Stimulated activated naive CD4-positive, alpha-beta T cell (primary cell): ENCODE data around the gene DPH1.
"Not testable (repeated sequence)": the region's sequence is repeated elsewhere in the genome, so short reads cannot be mapped to it uniquely, and the experiment has no call there.

Experiments
- DNase-seq, 6 experiments: peaks; one replicate each; lab custom pipeline; 2025; lab: John Stamatoyannopoulos, UW

DPH1 gene

DNA sequence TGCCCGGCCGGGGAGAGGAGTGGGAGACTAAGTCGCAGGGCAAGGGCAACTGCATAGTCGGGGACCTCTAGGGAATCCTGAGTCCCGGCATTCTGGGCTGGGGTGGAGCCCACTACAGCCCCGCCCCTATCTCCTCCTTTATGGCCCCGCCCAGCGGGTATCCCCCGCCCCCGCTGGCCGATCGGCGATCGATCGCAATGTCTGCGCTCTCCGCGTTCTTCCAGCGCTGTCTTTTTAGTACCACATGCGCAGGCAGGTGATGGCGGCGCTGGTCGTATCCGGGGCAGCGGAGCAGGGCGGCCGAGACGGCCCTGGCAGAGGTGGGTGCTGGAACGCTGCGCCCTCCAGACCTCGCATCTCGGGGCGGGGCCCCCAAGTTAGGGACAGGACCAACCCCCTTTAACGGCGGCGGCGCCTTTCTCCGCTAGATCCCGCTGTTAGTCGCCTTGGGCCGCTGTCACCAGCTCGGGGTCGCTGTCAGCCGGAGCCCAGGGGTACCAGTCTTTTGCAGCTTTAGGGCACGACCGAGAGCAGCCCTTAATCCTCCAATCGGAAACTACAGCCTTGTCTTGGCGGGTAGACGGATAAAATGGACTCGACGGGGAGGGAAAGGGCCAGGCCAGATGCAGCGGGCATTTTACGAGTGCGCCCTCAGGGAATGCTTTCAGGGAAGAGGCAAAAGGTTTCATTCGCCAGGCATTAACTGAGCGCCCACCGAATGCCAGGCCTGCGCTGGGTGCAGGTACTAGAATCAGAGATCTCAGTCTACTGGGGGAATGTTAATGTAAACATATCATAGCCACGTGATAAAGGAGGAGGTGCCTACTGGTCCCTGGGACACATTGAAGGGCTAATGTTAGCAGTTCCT, at the start of gene DPH1:
Gene DPH1, plus strand, starts transcription at position 243 of the 868 bp plus-strand sequence. Its CDS starts 17 bp downstream, at position 260.
- DNase-seq: peak; percentile 74 to 83 (median 78)

GRCh38 chr17:1980665-1981250, 49.2 kb upstream of the DPH1 start:
- DNase-seq: no peak

DNA sequence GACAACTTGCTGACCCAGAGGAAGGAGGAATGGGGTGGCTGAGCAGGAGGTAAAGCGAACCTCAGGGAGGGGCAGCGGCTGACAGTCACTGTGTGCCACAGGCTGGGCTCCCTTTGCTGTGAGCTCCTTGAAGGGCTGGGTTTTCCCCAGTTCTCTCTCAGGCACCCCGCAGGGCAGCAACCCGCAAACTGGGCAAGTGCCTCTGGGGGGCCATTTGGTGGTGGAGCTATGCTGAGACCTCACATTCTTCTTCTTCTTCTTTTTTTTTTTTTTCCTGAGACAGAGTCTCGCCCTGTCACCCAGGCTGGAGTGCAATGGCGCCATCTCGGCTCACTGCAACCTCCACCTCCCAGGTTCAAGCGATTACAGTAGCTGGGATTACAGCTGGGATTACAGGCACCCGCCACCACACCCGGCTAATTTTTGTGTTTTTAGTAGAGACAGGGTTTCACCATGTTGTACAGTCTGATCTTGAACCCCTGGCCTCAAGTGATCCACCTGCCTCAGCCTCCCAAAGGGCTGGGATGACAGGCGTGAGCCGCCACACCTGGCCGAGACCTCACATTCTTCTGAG, 47.1 kb upstream of the DPH1 start:
- DNase-seq: not testable (repeated sequence)

GRCh38 chr17:1985093-1985492, 44.9 kb upstream of the DPH1 start:
- no peak for DNase-seq

GRCh38 chr17:1985686-1986085, 44.3 kb upstream of the DPH1 start:
- no peak for DNase-seq

- DNase-seq: no peak
These were observed 43.0 kb upstream of the DPH1 start for GRCh38 chr17:1986783-1987451.

DNA sequence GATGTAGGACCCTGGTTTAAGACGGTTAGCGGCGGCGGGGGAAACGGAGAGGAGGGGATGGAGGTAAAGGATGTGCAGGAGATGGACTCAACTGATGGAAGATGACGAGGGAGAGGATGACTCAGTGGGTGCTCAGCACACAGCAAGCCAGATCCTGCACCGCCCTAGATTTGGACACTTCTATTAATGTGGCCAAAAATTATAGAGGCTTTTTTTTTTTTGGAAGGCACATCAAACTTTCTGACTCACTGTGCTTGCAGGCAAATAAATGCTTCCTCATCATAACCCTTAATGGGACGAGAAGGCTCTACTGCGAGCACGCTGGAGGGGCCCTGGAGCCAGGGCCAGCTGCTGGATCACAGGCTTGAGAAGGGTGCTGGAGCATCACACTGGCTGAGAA, 40.8 kb upstream of the DPH1 start:
- DNase-seq: no peak

DNA sequence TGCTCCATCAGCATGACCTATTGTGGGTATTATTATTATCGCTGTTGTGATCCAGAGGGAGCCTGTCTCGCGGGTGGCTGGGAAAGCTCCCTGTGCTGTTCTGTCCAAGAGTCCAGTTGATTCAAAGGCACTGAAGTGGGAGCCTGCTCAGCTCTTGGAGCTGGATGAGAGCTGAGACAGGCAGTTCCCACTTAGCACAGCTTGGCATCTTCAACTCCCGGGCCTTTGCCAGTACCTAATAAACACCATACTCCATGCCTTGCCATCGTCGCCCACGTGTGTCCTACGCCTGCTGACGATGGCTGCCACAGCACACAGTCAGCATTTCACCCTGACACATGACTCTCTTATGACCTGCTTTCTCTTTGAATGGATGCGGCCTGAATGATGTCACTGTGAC, 37.4 kb upstream of the DPH1 start:
- DNase-seq: no peak

GRCh38 chr17:1994707-1995106, 35.2 kb upstream of the DPH1 start:
- no peak for DNase-seq

GRCh38 chr17:1995321-1995892, 34.5 kb upstream of the DPH1 start:
- no peak for DNase-seq

- no peak for DNase-seq
These were observed 33.8 kb upstream of the DPH1 start for GRCh38 chr17:1995907-1996799.

- no peak for DNase-seq
These were observed 33.1 kb upstream of the DPH1 start for GRCh38 chr17:1996800-1997288.

DNA sequence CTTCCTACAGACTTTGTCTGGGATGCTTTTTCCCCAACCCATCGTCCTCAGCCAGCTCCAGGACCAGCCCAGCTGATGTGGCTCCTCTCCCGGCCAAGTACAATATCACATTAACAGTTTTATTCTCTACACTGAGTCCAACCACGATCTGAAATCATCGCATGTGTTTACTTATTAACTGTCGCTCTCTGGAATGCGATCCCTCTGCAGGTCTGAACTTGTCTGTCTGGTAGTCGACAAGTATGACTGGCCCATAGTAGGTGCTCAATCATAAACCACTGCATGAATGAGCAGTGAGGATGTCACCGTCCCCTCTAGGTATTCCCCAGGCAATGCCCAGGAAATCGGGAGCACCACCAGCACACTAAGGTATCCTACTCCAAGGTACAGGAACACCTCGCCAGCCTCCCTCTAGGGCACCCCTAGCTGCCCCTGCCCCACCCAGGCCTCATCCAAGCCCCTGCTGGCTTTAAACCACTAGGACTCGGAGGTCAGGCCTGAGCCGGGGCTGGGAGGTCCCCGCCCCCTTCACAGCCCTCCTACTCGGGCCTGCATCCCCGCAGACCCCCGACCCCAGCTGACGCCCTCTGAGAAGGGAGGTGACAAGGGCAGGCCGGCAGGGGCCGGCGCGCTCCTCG, 32.5 kb upstream of the DPH1 start:
- no peak for DNase-seq

DNA sequence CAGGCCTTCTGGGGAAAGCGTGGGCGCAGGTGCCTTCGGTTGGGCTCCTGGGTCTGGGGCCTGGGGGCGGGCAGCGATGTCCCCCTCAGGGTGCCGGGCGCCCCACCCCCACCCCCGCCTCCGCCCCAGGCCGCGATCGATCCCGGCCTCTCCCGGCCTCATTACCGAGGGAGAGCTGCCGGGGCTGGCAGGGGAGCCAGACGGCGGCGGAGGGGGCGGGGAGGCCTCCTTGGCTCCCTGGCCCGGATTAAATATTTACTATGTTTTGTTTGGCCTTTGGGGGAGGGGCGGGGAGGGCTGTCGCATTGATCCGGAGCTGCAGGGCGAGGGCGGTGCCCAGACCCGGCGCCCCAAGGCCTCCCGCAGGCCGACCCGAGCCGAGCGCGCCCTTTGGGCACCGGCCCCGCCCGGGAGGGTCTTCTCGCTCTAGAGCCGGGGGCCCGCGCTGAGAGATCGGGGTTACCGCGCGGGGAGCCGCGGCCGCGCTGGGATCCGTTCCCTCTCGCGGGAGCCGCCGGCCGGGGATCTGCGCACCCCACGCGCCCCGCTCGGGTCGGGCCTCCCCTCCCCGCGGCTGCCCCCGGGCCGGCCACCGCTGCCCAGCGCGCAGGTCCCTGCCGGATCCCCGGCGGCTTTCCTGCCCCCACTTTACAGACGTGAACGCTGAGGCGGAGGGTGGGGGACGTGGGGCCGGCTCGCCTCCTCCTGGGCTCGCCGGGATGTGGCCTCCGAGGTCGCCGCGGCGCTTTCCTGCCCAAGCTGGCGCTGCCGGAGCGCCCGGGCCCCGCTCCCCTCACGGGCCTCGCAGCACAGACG, 31.8 kb upstream of the DPH1 start:
- peak in 1 of 6 experiments; percentile 7 for DNase-seq

DNA sequence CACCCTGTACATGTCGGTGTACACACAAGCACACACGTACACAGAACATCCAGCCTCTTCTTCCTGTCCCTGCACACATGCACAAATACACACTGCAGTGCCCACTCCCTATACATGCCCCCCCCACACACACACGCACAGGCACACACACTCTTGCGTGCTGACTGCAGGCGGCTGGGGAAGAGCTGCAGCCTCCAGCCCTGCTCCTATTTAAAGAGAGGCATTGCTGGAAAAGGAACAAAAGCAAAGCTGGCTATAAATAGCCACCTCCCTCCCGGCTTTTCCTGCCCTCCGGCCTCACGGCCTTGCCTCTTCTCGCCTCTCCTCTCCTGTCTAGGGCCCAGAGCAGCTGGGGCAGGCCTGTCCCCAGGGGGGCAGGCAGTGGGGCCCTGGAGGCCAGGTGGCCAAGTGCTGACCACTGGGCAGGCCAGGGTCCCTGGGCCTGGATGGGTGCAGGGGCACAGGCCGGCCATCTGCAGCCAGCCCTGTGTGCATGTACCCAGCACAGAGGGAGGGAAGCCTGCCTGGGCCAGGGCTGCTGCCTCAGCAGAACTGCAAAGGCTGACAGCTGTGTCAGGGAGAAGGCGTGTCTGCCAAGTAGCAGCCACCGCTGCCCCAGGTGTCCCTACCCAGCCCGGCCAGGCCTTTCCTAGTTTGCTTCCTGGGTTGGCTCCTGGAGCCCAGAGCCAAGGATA, 30.2 kb upstream of the DPH1 start:
- no peak for DNase-seq

DNA sequence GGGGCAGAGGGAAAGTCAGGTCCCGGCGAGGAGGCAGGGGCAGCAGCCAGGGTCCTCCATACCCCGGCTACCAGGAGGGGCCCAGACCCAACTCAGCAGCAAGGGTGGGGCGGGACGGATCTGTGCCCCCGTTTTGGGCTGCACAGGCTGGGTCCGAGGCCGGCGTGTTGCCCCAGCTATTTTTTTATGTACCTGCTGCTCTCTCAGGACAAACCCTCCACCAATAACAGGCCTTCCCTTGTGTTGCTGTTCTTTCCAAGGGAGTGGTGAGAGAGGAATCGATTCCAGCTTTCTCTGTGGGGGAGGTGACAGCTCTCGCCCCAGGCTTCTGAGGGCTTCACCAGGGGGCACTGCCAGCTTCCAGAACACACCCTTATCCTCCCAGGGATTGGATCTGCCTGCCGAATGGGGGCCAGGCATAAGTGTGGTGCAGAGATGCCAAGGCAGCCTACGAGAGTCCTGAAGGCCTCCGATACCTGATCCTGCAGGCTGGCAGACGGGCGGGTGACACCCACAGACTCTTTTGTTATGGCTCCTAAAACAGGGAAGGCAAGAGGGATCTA, 27.1 kb upstream of the DPH1 start:
- DNase-seq: no peak

- no peak for DNase-seq
These were observed 26.4 kb upstream of the DPH1 start for GRCh38 chr17:2003525-2003924.

DNA sequence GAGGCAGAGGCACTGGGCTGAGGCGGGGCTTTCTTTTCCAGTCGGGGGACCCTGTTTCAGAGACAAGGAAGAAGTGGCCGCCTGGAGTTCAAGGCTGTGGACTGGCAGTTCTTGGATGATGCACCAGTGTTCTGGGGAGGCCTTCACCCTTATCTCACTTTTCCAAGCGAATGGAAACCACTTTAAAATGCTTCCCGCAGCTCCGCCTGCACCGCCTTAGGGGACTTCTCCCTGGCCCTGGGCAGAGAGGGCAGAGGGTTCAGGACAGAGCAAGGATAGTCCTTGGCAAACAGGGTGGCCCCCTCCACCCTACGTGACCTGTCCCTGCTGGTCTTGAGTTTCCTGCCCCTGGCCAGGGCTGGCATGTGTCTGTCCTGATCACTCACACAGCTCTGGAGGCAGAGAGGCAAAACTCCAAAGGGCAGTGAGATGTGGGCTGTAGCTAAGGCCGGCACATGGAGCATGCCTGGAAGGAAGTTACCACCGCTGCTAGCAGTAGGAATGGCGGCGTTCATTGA, 25.5 kb upstream of the DPH1 start:
- DNase-seq: no peak
